GM12872 (cell line): ENCODE data around the gene RSU1.

Source experiments
- TF ChIP-seq, protein P1 (sequence below): IDR thresholded peaks from 3 replicates; pipeline ENCODE4 v1.5.1; 2011; ENCODE audit warnings: low read depth, mild to moderate bottlenecking, low read length, moderate library complexity; ENCODE audit not compliant: insufficient read depth

RSU1 gene

DNA sequence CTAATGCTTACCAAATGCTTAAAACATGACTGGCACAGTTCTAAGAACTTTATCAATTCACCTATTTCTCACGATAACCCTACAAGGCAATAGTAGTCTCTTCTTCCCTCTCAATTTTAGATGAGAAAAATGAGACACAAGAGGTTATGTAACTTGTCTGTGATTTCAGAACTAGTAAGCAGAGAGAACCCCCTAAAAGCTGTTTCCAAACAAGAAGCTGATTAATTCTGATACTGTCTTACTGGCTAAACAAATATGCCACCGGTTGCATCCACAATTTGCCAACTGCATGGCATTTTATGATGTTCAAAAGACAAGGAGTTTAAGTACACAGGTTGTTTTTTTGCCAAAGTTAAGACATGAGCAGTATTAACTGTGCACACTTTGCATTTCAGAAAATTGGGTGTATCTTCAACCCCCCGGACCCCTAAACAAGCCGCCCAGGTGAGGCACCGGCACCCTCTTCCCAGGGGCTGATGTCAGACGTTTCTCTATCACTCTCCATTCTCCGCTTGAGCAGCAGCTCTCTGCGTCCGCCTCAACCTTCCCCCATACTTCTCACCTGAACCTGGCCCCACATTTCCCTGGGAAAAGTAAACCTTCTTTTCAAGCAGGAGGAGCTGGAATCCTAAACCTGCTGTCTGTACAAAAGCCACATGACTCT lies 21.7 kb downstream of the RSU1 start:
- TF ChIP-seq, protein P1, sequence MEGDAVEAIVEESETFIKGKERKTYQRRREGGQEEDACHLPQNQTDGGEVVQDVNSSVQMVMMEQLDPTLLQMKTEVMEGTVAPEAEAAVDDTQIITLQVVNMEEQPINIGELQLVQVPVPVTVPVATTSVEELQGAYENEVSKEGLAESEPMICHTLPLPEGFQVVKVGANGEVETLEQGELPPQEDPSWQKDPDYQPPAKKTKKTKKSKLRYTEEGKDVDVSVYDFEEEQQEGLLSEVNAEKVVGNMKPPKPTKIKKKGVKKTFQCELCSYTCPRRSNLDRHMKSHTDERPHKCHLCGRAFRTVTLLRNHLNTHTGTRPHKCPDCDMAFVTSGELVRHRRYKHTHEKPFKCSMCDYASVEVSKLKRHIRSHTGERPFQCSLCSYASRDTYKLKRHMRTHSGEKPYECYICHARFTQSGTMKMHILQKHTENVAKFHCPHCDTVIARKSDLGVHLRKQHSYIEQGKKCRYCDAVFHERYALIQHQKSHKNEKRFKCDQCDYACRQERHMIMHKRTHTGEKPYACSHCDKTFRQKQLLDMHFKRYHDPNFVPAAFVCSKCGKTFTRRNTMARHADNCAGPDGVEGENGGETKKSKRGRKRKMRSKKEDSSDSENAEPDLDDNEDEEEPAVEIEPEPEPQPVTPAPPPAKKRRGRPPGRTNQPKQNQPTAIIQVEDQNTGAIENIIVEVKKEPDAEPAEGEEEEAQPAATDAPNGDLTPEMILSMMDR: no peak

DNA sequence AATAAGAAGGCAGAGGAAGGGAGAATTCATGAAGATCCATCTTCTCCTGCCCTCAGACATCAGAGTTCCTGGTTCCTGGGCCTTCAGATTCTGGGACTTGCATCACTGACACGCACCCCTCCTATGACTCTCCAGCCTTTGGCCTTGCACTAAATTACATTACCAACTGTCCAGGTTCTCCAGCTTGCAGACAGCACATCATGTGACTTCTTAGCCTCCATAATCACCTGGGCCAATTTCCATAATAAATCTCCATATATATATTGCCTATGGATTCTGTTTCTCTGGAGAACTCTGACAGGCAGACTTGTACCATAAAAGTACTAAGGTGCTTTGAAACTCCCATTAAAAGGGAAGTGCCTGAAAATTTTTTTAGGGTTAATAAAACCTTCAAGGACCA lies 23.2 kb downstream of the RSU1 start:
- TF ChIP-seq, protein P1: no peak

DNA sequence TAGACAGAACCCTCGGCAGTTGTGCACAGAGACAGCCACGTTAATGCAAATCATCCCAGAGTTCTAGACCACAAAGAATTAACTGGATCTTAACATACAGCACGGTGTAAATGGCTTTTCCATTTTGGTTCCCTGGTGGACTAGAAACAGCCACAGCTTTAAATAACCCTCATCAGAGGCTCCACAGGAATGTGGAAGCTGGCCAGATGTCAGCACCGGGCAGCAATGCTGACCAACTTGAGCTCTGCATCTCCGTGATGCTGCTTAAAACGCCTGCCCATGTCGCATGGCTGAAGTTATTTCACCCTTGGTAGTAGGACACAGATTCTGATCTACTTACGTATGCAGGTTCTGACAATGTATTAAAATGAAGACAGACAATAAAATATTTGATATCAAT lies 24.5 kb downstream of the RSU1 start:
- TF ChIP-seq, protein P1: no peak

DNA sequence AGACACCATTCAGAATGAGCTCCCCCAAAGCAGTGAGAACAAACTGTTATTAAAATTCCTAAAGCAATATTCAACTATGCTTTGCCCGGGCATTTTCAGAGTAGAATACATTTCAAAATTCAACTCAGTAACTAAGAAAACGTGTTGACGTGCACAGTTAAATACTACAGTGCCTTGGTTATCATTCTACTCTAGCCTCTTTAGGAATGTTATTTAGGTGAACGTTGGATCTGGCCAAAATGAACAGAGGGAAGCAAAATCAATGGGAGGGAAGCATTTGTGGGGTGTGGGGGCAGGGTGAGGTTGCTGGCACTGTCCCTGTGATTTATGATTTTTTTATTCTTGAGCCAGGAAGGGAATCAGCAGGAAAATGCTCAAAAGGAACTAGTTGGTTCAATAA lies 27.5 kb downstream of the RSU1 start:
- TF ChIP-seq, protein P1: no peak

DNA sequence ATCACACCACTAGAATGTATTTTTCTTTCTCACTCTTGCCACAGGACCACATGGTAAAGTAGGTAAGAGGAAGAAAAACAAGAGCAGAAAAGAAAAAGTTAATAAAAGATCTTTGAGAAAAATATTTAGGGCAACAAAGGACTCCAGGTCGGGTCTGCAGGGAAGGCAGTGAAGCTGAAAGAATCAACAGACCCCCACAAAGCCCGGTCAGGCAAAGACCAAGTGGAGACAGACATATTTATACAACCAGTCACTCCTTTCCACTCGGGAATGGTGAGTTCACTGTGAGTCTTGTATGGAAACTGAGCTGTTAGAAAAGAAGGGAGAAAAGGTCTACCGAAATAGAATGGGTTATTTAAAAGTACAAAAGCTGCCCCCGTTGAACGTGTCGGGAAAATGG lies 28.0 kb downstream of the RSU1 start:
- TF ChIP-seq, protein P1: no peak

DNA sequence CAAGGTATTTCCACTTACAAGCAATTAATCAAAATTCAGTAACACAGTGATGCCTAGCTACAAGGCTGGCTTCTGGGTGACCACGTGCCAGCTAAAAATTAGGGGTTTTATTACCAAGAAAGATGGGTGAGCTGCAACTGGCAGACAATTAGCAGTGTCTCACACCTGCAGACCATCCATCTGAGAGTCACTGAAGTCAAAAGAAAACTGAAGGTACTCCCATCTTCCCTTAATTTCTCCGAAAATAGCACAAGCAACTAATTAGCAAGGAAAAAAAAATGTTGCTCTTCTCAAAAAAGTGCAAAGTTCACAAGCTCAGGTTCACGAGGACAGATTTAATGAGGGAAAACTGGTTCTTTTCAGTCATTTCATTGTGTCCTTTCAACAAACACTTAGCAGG lies 28.4 kb downstream of the RSU1 start:
- TF ChIP-seq, protein P1: no peak

DNA sequence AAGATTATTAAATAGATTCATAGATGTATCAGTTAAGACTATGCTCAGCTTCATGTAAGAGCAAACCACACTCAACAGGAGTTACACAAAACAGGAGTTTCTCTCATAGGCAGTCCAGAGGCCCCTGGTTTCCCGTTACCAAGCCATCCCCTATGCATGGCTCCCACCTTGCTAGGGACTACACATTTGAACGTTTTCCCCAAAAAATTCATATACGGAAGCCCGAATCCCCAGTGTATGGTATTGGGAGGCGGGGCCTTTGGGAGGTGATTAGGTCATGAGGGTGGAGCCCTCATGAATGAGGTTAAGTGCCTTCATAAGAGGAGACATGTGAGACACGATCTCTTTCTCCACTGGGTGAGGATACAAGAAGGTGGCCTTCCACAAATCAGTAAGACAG lies 29.1 kb downstream of the RSU1 start:
- TF ChIP-seq, protein P1: no peak

DNA sequence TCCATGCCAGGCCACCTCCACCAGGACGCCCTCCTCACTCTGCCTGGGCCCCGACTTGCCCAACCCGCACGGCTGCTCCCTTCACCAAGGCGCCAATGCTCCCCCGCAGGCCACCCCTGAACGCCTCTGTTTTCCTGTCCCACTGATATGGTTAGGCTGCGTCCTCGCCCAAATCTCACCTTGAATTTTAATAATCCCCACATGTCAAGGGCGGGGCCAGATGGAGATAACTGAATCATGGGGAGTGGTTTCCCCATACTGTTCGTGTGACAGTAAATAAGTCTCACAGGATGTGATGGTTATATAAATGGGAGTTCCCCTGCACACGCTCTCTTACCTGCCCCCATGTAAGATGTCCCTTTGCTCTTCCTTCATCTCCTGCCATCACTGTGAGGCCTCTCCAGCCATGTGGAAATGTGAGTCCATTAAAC lies 29.8 kb downstream of the RSU1 start:
- TF ChIP-seq, protein P1: no peak
